Naive thymus-derived CD4-positive, alpha-beta T cell (primary cell): ENCODE data around the gene ABHD2. TPM values are rescaled to one million over a fixed set of nuclear protein-coding genes. Genes with fewer than 3 reads are reported as not detected.

Experiments
- ATAC-seq: fragments of 150-1000 bp; cut with Tn5 transposase; 2 replicates; pipeline ENCODE4 v1.10.0; 2021; ENCODE audit warnings: mild to moderate bottlenecking, moderate library complexity
- CTCF ChIA-PET: fragments of 350-600 bp; sonication (Branson Sonifier 250); formaldehyde crosslinking; loops from one replicate; lab custom pipeline; 2021; ENCODE audit warnings: antibody characterized with exemption; lab: Charles Lee
- POLR2A ChIA-PET: fragments of 350-600 bp; sonication (Branson Sonifier 250); formaldehyde crosslinking; loops from one replicate; lab custom pipeline; 2021; ENCODE audit warnings: antibody characterized with exemption, inconsistent platforms; lab: Charles Lee
- DNase-seq, 9 donors: peaks; one replicate each; pipeline versions ENCODE4 v3.0.0 to v3.0.0-alpha.2; 2020 to 2022; ENCODE audit warnings: mixed read lengths in 1 of 9
- H3K27ac ChIP-seq: one replicate; pipeline ENCODE4 v1.7.0; 2013; ENCODE audit warnings: mild to moderate bottlenecking, low read depth, low read length, moderate library complexity
- H3K27me3 ChIP-seq, 2 donors: one replicate each; pipeline ENCODE4 v1.7.0; 2013; ENCODE audit warnings: low read length in 2 of 2, mild to moderate bottlenecking in 2 of 2, moderate library complexity in 2 of 2; ENCODE audit not compliant: control insufficient read depth in 2 of 2, insufficient read depth in 2 of 2
- H3K36me3 ChIP-seq, 3 experiments: 1 replicate in 2 of 3; 2 replicates in 1 of 3; pipeline ENCODE4 v1.7.0; 2013; ENCODE audit warnings: low read length in 3 of 3, mild to moderate bottlenecking in 3 of 3, moderate library complexity in 1 of 3; ENCODE audit not compliant: insufficient read depth in 3 of 3, control insufficient read depth in 2 of 3
- H3K4me1 ChIP-seq, 2 donors: one replicate each; pipeline ENCODE4 v1.7.0; 2013; ENCODE audit warnings: low read length in 2 of 2, mild to moderate bottlenecking in 2 of 2, moderate library complexity in 1 of 2; ENCODE audit not compliant: control insufficient read depth in 2 of 2, insufficient read depth in 2 of 2
- H3K4me3 ChIP-seq: 2 replicates; pipeline ENCODE4 v1.7.0; 2013; ENCODE audit warnings: mild to moderate bottlenecking, low read length
- H3K9me3 ChIP-seq, 3 experiments: 1 replicate in 2 of 3; 2 replicates in 1 of 3; pipeline ENCODE4 v1.7.0; 2013; ENCODE audit warnings: low read length in 3 of 3; ENCODE audit not compliant: control insufficient read depth in 2 of 3
- H3K27ac Mint-ChIP-seq, 9 donors: one replicate each; pipeline ENCODE4 v1.8.0; 2020 to 2022; ENCODE audit warnings: mixed read lengths in 9 of 9, mild to moderate bottlenecking in 8 of 9, moderate library complexity in 5 of 9, inconsistent platforms in 2 of 9
- H3K27me3 Mint-ChIP-seq, 5 donors: one replicate each; pipeline ENCODE4 v1.8.0; 2021 to 2022; ENCODE audit warnings: mixed read lengths in 5 of 5, mild to moderate bottlenecking in 1 of 5
- H3K36me3 Mint-ChIP-seq, 5 donors: one replicate each; pipeline ENCODE4 v1.8.0; 2020 to 2022; ENCODE audit warnings: mixed read lengths in 5 of 5, mild to moderate bottlenecking in 3 of 5, inconsistent platforms in 1 of 5
- H3K4me1 Mint-ChIP-seq, 7 donors: one replicate each; pipeline ENCODE4 v1.8.0; 2020 to 2022; ENCODE audit warnings: mixed read lengths in 7 of 7, mild to moderate bottlenecking in 3 of 7, inconsistent platforms in 1 of 7
- H3K4me3 Mint-ChIP-seq, 10 donors: one replicate each; pipeline ENCODE4 v1.8.0; 2020 to 2022; ENCODE audit warnings: mild to moderate bottlenecking in 10 of 10, mixed read lengths in 10 of 10, moderate library complexity in 6 of 10, inconsistent platforms in 2 of 10
- H3K9me3 Mint-ChIP-seq, 11 donors: one replicate each; pipeline ENCODE4 v1.8.0; 2020 to 2022; ENCODE audit warnings: mixed read lengths in 11 of 11, mild to moderate bottlenecking in 4 of 11, inconsistent platforms in 1 of 11, moderate library complexity in 1 of 11
- intact Hi-C, 2 donors: fragments of 100-400 bp; cut with micrococcal nuclease; formaldehyde crosslinking; loops; one replicate each; pipeline ENCODE4 v1.15.1; 2023
- polyA plus RNA-seq, 2 donors: library from polyadenylated mRNA; unstranded; fragments of 300-500 nt; fragmentation: Illumina TruSeq; gene quantifications; one replicate each; pipeline ENCODE4 v1.2.3, GENCODE V29; 2021
- total RNA-seq, 6 experiments: library from RNA in 5 of 6; stranded (reverse) in 5 of 6; gene quantifications; 1 replicate in 5 of 6; 2 replicates in 1 of 6; pipeline ENCODE4 v1.2.3 and lab custom pipeline; 2021 to 2026

The ABHD2 gene
- total and polyA plus RNA-seq, 7 experiments from 2014 or later = 19.4 to 85.0 (median 63.6) TPM

DNA sequence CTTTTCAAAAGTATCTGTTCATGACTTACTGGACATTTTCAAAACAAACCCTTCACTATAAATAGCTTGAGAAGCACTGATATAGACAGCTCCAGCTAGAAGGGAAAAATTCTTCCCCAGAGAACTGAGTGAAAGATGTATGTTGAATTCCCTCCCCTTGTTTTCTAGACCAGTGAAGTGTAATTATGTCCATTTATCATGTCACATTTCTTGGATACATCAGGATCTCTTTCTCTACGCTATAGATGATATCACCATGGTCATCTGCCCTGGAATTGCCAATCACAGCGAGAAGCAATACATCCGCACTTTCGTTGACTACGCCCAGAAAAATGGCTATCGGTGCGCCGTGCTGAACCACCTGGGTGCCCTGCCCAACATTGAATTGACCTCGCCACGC lies 66.9 kb downstream of the ABHD2 start:
- no peaks in the 10 kb centered on the region for H3K27me3 Mint-ChIP-seq
- no peak overlapping the region for H3K27ac ChIP-seq
- peaks cover 16 to 56% (median 39%) of the 10 kb centered on the region in 5 donors for H3K36me3 Mint-ChIP-seq
- no peak overlapping the region for H3K27ac Mint-ChIP-seq
- ATAC-seq (no peak), DNase-seq (no peak)
- H3K4me3 Mint-ChIP-seq = no peak overlapping the region
- peaks cover 0 to 9% (median 0%) of the 10 kb centered on the region in 7 donors for H3K4me1 Mint-ChIP-seq
- intact Hi-C loops = no loop called here
- no peaks in the 10 kb centered on the region for H3K9me3 ChIP-seq
- peaks cover 3 to 62% (median 7%) of the 10 kb centered on the region in 3 experiments for H3K36me3 ChIP-seq
- POLR2A ChIA-PET = no interaction called here
- CTCF ChIA-PET = interaction anchor here (0.9 to 1.0 kb wide), 2 partner anchors 52 to 98 kb away, joined by 3 read pairs; no protein-coding TSS in a partner anchor
- H3K4me1 ChIP-seq = no peaks in the 10 kb centered on the region
- no peak overlapping the region for H3K4me3 ChIP-seq
- no peaks in the 10 kb centered on the region for H3K27me3 ChIP-seq
- no peaks in the 10 kb centered on the region for H3K9me3 Mint-ChIP-seq

DNA sequence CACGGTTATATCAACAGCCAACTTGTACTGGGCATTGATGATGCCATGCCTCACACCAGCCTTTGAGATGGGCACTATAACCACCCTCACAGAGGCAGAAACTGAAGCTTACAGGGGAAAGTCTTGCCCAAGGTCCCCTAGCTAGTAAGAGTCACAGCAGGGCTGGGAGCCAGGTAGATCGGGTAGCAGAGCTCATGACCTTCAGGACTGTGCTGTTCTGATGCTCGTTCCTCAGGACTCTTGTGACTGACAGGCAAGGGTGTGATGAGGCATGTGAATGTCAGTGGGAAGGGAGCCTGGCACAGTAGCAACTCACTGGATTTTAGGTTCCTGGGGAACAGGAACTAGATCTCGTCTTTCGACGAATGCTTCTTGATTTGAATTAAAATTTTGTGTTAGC lies 67.4 kb downstream of the ABHD2 start:
- Mint-ChIP-seq H3K4me1 (peaks cover 0 to 8% (median 0%) of the 10 kb centered on the region in 7 donors), H3K4me3 (no peak overlapping the region), H3K36me3 (peaks cover 16 to 61% (median 39%) of the 10 kb centered on the region in 5 donors), H3K9me3 (no peaks in the 10 kb centered on the region), H3K27me3 (no peaks in the 10 kb centered on the region), H3K27ac (no peak overlapping the region)
- H3K9me3 ChIP-seq = no peaks in the 10 kb centered on the region
- no peaks in the 10 kb centered on the region for H3K4me1 ChIP-seq
- no peak overlapping the region for H3K4me3 ChIP-seq
- CTCF ChIA-PET = interaction anchor here (0.9 to 1.0 kb wide), 2 partner anchors 52 to 98 kb away, joined by 3 read pairs; no protein-coding TSS in a partner anchor
- no peak for ATAC-seq
- intact Hi-C loops = no loop called here
- DNase-seq = no peak
- H3K27ac ChIP-seq = no peak overlapping the region
- H3K36me3 ChIP-seq = peaks cover 0 to 62% (median 7%) of the 10 kb centered on the region in 3 experiments
- POLR2A ChIA-PET = interaction anchor here (0.7 kb wide), 1 partner anchor 23 kb away, joined by 3 read pairs; no protein-coding TSS in a partner anchor
- H3K27me3 ChIP-seq = no peaks in the 10 kb centered on the region

DNA sequence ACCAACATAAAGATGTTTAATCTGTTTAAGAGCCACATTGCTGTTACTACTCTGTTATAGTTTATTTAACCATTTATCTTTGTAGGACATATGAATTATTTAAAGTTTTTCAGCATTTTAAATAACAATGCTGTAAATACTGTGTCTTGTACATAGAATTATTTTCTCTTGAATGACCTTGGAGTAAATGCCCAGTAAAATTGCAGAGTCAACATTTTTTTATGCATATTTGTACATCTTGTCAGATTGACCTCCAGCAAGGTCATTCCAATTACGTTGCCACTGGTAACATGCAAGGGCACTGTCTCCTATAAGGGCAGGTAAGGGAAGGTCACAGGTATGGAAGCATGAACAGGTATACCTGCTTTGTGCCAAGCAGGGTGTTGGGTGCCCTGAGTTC lies 68.8 kb downstream of the ABHD2 start:
- H3K4me1 ChIP-seq = no peaks in the 10 kb centered on the region
- CTCF ChIA-PET = no interaction called here
- Mint-ChIP-seq H3K27ac (no peak overlapping the region), H3K4me3 (no peak overlapping the region), H3K36me3 (peaks cover 11 to 57% (median 34%) of the 10 kb centered on the region in 5 donors), H3K4me1 (peaks cover 0 to 6% (median 0%) of the 10 kb centered on the region in 7 donors), H3K27me3 (no peaks in the 10 kb centered on the region), H3K9me3 (no peaks in the 10 kb centered on the region)
- no peaks in the 10 kb centered on the region for H3K9me3 ChIP-seq
- no peak for DNase-seq
- H3K27me3 ChIP-seq = no peaks in the 10 kb centered on the region
- no peak overlapping the region for H3K27ac ChIP-seq
- POLR2A ChIA-PET = no interaction called here
- no peak for ATAC-seq
- peaks cover 0 to 51% (median 7%) of the 10 kb centered on the region in 3 experiments for H3K36me3 ChIP-seq
- intact Hi-C loops = no loop called here
- no peak overlapping the region for H3K4me3 ChIP-seq

DNA sequence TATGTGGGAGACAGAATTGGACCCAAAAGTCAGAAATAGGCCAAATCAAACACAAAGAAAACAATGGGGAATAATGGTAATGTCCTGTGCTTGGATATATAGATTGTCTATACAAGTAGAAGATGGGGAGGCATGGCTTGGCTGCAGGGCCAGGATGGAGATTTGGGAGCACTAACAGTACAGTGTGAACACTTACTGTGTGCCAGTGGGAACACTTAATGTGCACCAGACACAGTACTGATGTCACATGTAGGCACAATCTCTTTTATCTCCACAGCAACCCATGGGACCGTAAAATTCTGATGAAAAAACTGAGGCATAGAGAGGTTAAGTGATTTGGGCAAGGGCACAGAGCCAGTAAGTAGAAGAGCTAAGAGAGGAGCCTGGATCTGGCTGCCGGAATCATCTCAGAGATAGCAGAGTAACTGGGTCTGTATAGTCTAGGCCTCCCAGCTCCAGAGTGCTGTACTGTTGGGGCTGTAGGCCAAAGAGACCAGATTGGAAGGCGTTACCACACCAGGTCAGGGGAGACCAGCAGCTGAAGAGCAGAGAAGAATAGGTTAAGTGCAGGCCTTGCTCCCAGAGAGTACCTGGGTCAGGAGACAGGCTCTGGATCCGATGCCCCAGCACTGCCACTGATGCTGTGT lies 69.8 kb downstream of the ABHD2 start:
- peaks cover 11 to 60% (median 32%) of the 10 kb centered on the region in 5 donors for H3K36me3 Mint-ChIP-seq
- H3K9me3 Mint-ChIP-seq = no peaks in the 10 kb centered on the region
- Histone ChIP-seq H3K36me3 (peaks cover 0 to 46% (median 7%) of the 10 kb centered on the region in 3 experiments), H3K4me1 (no peaks in the 10 kb centered on the region), H3K9me3 (no peaks in the 10 kb centered on the region), H3K4me3 (no peak overlapping the region), H3K27me3 (no peaks in the 10 kb centered on the region), H3K27ac (no peak overlapping the region)
- H3K4me1 Mint-ChIP-seq = peaks cover 0 to 6% (median 0%) of the 10 kb centered on the region in 7 donors
- intact Hi-C loops = no loop called here
- H3K4me3 Mint-ChIP-seq = no peak overlapping the region
- H3K27ac Mint-ChIP-seq = peak overlapping the region in 3 of 9 donors; percentile 29 to 49 (median 29)
- ChIA-PET CTCF (no interaction called here), POLR2A (no interaction called here)
- DNase-seq (no peak), ATAC-seq (no peak)
- no peaks in the 10 kb centered on the region for H3K27me3 Mint-ChIP-seq

DNA sequence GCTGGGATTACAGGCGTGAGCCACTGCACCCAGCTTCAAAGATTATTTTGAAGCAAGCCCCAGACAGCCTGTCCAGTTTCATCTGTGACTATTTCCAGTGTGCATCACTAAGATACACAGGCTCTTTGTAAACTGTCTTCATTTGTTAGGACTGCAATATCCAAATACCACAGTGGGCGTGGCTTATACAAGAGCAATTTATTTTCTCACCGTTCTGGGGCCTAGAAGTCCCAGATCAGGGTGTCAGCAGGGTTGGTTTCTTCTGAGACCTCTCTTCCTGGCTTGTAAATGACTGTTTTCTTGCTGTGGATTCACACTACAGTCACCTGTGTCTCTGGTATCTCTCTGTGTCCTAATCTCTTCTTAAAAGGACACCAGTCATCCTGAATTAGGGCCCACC lies 73.4 kb downstream of the ABHD2 start:
- no peak overlapping the region for H3K27ac ChIP-seq
- intact Hi-C loops = no loop called here
- Mint-ChIP-seq H3K4me3 (no peak overlapping the region), H3K4me1 (peaks cover 0 to 6% (median 0%) of the 10 kb centered on the region in 7 donors), H3K27me3 (no peaks in the 10 kb centered on the region), H3K9me3 (no peaks in the 10 kb centered on the region), H3K27ac (no peak overlapping the region), H3K36me3 (peaks cover 6 to 46% (median 17%) of the 10 kb centered on the region in 5 donors)
- no peak overlapping the region for H3K4me3 ChIP-seq
- H3K27me3 ChIP-seq = no peaks in the 10 kb centered on the region
- H3K36me3 ChIP-seq = peaks cover 0 to 29% (median 0%) of the 10 kb centered on the region in 3 experiments
- no peaks in the 10 kb centered on the region for H3K9me3 ChIP-seq
- DNase-seq (no peak), ATAC-seq (no peak)
- POLR2A ChIA-PET = no interaction called here
- no peaks in the 10 kb centered on the region for H3K4me1 ChIP-seq
- CTCF ChIA-PET = no interaction called here

DNA sequence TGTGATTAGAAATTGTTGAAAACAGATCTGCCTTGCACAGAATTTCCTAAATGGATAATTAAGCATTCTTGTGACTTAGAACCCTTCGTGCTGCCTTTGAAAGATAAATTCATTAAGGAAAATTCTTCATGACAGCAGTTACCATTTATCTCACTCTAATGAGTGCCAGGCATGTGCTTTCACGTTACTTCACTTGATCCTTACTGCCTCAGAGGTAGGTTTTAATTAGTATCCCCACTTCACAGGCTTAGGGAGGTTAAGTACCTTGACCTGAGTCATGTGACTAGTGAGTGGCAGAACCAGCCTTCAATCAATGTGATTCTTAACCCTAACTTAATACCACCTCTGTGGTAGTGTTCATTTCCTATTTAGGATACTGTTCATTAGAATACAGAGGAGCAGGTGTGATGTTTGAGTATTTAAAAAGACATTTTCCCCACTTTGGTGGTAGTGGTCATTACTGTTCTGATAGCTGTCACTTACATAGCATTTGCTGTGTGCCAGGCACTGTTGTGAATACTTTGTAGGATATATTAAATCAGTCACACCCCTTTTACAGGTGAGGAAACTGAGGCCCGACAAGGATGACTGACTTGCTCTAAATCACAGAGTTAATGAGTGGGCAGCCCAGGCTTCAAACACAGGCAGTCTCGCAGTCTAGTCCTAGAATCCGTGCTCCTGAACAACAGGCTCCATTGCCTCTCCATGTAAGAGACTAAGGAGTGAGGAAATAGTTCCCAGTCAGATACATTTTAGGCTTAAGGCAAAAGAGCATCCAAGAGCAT lies 75.2 kb downstream of the ABHD2 start:
- peaks cover 0 to 11% (median 4%) of the 10 kb centered on the region in 7 donors for H3K4me1 Mint-ChIP-seq
- peaks cover 0 to 17% (median 0%) of the 10 kb centered on the region in 3 experiments for H3K36me3 ChIP-seq
- no peak overlapping the region for H3K27ac ChIP-seq
- peaks cover 0 to 32% (median 4%) of the 10 kb centered on the region in 5 donors for H3K36me3 Mint-ChIP-seq
- DNase-seq = no peak
- H3K4me1 ChIP-seq = no peaks in the 10 kb centered on the region
- ChIA-PET POLR2A (no interaction called here), CTCF (no interaction called here)
- no peak for ATAC-seq
- H3K9me3 ChIP-seq = no peaks in the 10 kb centered on the region
- no peaks in the 10 kb centered on the region for H3K27me3 ChIP-seq
- no peak overlapping the region for H3K4me3 Mint-ChIP-seq
- intact Hi-C loops = no loop called here
- H3K27me3 Mint-ChIP-seq = no peaks in the 10 kb centered on the region
- no peak overlapping the region for H3K27ac Mint-ChIP-seq
- H3K4me3 ChIP-seq = no peak overlapping the region
- H3K9me3 Mint-ChIP-seq = no peaks in the 10 kb centered on the region
